Stomach (tissue), 9 donors: ENCODE data around the gene RAB22A. TPM values are rescaled to one million over a fixed set of nuclear protein-coding genes. Genes with fewer than 3 reads are reported as not detected.

Experiments
- DNase-seq, 2 donors: peaks; one replicate each; pipeline versions ENCODE4 v3.0.0 to v3.0.0-alpha.2; 2013 to 2019
- H3K27ac ChIP-seq, 5 donors: fragments of 200-600 bp in 4 of 5; sonication (generic) in 4 of 5; one replicate each; pipeline ENCODE4 v1.5.1; 2013 to 2019; ENCODE audit warnings: mild to moderate bottlenecking in 1 of 5, moderate library complexity in 1 of 5
- H3K27me3 ChIP-seq, 3 donors: fragments of 200-600 bp; sonication (generic); one replicate each; pipeline ENCODE4 v1.5.1; 2017 to 2019; ENCODE audit warnings: mixed run types in 1 of 3
- H3K36me3 ChIP-seq, 4 donors: fragments of 200-600 bp; sonication (generic); 1 replicate in 3 of 4; 2 replicates in 1 of 4; pipeline ENCODE4 v1.5.1; 2016 to 2019
- H3K4me1 ChIP-seq, 4 donors: fragments of 200-600 bp; sonication (generic); one replicate each; pipeline ENCODE4 v1.5.1; 2016 to 2019
- H3K4me3 ChIP-seq, 4 donors: fragments of 200-600 bp; sonication (generic) in 3 of 4; one replicate each; pipeline ENCODE4 v1.5.1; 2016 to 2019; ENCODE audit warnings: mild to moderate bottlenecking in 1 of 4
- H3K9me3 ChIP-seq, 4 donors: fragments of 200-600 bp; sonication (generic); one replicate each; pipeline ENCODE4 v1.5.1; 2016 to 2019
- EP300 ChIP-seq: sonication (generic); formaldehyde crosslinking; IDR thresholded peaks from one replicate; pipeline ENCODE4 v1.6.1; 2017; ENCODE audit warnings: antibody characterized with exemption
- POLR2A ChIP-seq, 4 donors: fragments of 450-650 bp; IDR thresholded peaks; one replicate each; pipeline ENCODE4 v1.6.1; 2016; ENCODE audit warnings: antibody characterized with exemption in 4 of 4, control low read depth in 2 of 4, mild to moderate bottlenecking in 1 of 4, moderate library complexity in 1 of 4
- POLR2AphosphoS5 ChIP-seq, 3 donors: sonication (generic); formaldehyde crosslinking; IDR thresholded peaks; one replicate each; pipeline ENCODE4 v1.6.1; 2016; ENCODE audit warnings: antibody characterized with exemption in 3 of 3
- WGBS, 5 donors: extraction: QIAGEN DNeasy Blood & Tissue Kit in 3 of 5; methylation state at CpG; one replicate each; pipeline versions ENCODE4 v1.1.5 to v1.1.7; 2013 to 2018; 5-methylcytosine and 5-hydroxymethylcytosine counted together
- intact Hi-C: fragments of 100-400 bp; cut with DNase I; formaldehyde crosslinking; loops from one replicate; pipeline ENCODE4 v1.15.1; 2023; ENCODE audit warnings: low total_unique reads
- polyA plus RNA-seq, 3 donors: library from polyadenylated mRNA; stranded (reverse); fragments of 200-250 nt; gene quantifications; one replicate each; pipeline ENCODE4 v1.2.3, GENCODE V29; 2013
- total RNA-seq, 5 donors: library from RNA; depleted of rRNA; stranded (reverse); fragments of >200 nt; gene quantifications; one replicate each; pipeline versions ENCODE4 v1.1.0 to v1.2.3, GENCODE V29; 2014 to 2016
- TF ChIP-seq, protein P1 (sequence below), 7 experiments: fragments of 450-650 bp in 4 of 7; fragments of 200-600 bp in 3 of 7; sonication (generic) in 3 of 7; IDR thresholded peaks; one replicate each; pipeline ENCODE4 v1.5.1; 2016 to 2019; ENCODE audit warnings: antibody characterized with exemption in 7 of 7, control low read depth in 2 of 7, mild to moderate bottlenecking in 1 of 7
- donor health status: healthy with polysubstance abuse.
- donor health status: Bipolar disorder and iron deficiency.
- donor health status: healthy.

The RAB22A gene
- total and polyA plus RNA-seq, 8 donors = 2.9 to 19.3 (median 8.5) TPM

- intact Hi-C loops = no loop called here
- H3K4me1 ChIP-seq = peaks cover 11 to 61% (median 47%) of the 10 kb centered on the region in 4 donors
- peak overlapping the region; percentile 96 to 100 (median 100) for H3K4me3 ChIP-seq
- TF ChIP-seq POLR2AphosphoS5 (IDR thresholded peaks at IDR 0.05) = no peak
- TF ChIP-seq, protein P1, sequence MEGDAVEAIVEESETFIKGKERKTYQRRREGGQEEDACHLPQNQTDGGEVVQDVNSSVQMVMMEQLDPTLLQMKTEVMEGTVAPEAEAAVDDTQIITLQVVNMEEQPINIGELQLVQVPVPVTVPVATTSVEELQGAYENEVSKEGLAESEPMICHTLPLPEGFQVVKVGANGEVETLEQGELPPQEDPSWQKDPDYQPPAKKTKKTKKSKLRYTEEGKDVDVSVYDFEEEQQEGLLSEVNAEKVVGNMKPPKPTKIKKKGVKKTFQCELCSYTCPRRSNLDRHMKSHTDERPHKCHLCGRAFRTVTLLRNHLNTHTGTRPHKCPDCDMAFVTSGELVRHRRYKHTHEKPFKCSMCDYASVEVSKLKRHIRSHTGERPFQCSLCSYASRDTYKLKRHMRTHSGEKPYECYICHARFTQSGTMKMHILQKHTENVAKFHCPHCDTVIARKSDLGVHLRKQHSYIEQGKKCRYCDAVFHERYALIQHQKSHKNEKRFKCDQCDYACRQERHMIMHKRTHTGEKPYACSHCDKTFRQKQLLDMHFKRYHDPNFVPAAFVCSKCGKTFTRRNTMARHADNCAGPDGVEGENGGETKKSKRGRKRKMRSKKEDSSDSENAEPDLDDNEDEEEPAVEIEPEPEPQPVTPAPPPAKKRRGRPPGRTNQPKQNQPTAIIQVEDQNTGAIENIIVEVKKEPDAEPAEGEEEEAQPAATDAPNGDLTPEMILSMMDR (IDR thresholded peaks at IDR 0.05) = no peak
- no peak for TF ChIP-seq EP300
- no peak for TF ChIP-seq POLR2A (IDR thresholded peaks at IDR 0.05)
- no peaks in the 10 kb centered on the region for H3K27me3 ChIP-seq
- H3K36me3 ChIP-seq = peaks cover 0 to 14% (median 10%) of the 10 kb centered on the region in 4 donors
- no peak for DNase-seq
- H3K9me3 ChIP-seq = no peaks in the 10 kb centered on the region
- WGBS, 5 donors = 55 to 77% (median 71%) methylated on average over 9 of the region's 9 CpGs
- peak overlapping the region in 4 of 5 donors; percentile 76 to 97 (median 88) for H3K27ac ChIP-seq
Measured at GRCh38 chr20:58308290-58308679, 1.2 kb upstream of the RAB22A start.

GRCh38 chr20:58308680-58309527 is 611 bp upstream of the RAB22A start:
- 9 to 18% (median 12%) methylated on average over 32 to 40 of the region's 41 CpGs for WGBS, 5 donors
- intact Hi-C loops = no loop called here
- no peaks in the 10 kb centered on the region for H3K9me3 ChIP-seq
- H3K4me3 ChIP-seq = peak overlapping the region; percentile 96 to 100 (median 100)
- TF ChIP-seq EP300 (no peak), POLR2A (IDR thresholded peaks at IDR 0.05) (no peak), POLR2AphosphoS5 (IDR thresholded peaks at IDR 0.05) (no peak)
- TF ChIP-seq, protein P1 (IDR thresholded peaks at IDR 0.05) = no peak
- H3K27ac ChIP-seq = peak overlapping the region; percentile 47 to 97 (median 86)
- peaks cover 0 to 20% (median 16%) of the 10 kb centered on the region in 4 donors for H3K36me3 ChIP-seq
- peak in 1 of 2 donors; percentile 84 for DNase-seq
- no peaks in the 10 kb centered on the region for H3K27me3 ChIP-seq
- peaks cover 11 to 68% (median 53%) of the 10 kb centered on the region in 4 donors for H3K4me1 ChIP-seq

- intact Hi-C loops = no loop called here
- WGBS, 5 donors = 0 to 15% (median 2%) methylated on average over 1 of the region's 1 CpG
- Histone ChIP-seq H3K4me1 (peaks cover 11 to 74% (median 60%) of the 10 kb centered on the region in 4 donors), H3K36me3 (peaks cover 0 to 34% (median 30%) of the 10 kb centered on the region in 4 donors), H3K9me3 (no peaks in the 10 kb centered on the region), H3K27ac (peak overlapping the region; percentile 86 to 97 (median 91)), H3K27me3 (no peaks in the 10 kb centered on the region), H3K4me3 (peak overlapping the region; percentile 96 to 100 (median 100))
- peak in 1 of 2 donors; percentile 15 for DNase-seq
- TF ChIP-seq, protein P1 (IDR thresholded peaks at IDR 0.05) = no peak
- TF ChIP-seq EP300 (no peak), POLR2A (IDR thresholded peaks at IDR 0.05) (no peak), POLR2AphosphoS5 (IDR thresholded peaks at IDR 0.05) (no peak)
Measured at GRCh38 chr20:58310291-58310782, 822 bp downstream of the RAB22A start.

- no peak overlapping the region for H3K27ac ChIP-seq
- peaks cover 4 to 56% (median 51%) of the 10 kb centered on the region in 4 donors for H3K36me3 ChIP-seq
- intact Hi-C loops = no loop called here
- H3K27me3 ChIP-seq = no peaks in the 10 kb centered on the region
- TF ChIP-seq POLR2AphosphoS5 (IDR thresholded peaks at IDR 0.05) = no peak
- no peak for TF ChIP-seq EP300
- no peak for TF ChIP-seq POLR2A (IDR thresholded peaks at IDR 0.05)
- TF ChIP-seq, protein P1 (IDR thresholded peaks at IDR 0.05) = no peak
- peaks cover 11 to 68% (median 43%) of the 10 kb centered on the region in 4 donors for H3K4me1 ChIP-seq
- WGBS, 5 donors = 64 to 93% (median 85%) methylated on average over 2 of the region's 2 CpGs
- H3K4me3 ChIP-seq = no peak overlapping the region
- H3K9me3 ChIP-seq = no peaks in the 10 kb centered on the region
- DNase-seq = no peak
Measured at GRCh38 chr20:58312836-58313235, 3.3 kb downstream of the RAB22A start.
